ENCODE data around the gene C2orf74.

Gene C2orf74

DNA sequence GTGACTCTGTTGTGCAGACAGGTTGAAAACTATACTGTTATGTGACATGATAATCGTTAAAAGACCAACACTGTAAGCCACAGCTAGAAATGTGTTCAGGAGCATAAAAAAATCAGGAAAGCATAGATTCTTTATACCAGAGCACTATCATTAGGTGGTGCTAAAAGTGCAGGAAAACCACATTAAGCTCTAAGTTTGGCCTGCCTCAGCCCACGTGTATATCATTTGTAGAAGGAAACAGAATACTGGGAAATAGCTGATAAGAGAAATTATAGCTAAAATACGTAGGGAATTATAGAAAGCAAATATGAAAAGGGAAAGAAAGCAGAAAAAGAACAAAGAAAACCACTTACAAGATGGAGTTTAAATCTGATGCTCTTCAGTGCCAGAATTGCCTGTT lies 26.5 kb upstream of the C2orf74 start:
- WGBS, 2 donors (ENCODE audit: extremely low coverage in 2 of 2, insufficient read length in 2 of 2, insufficient replicate concordance in 1 of 2): no CpG with 5 or more reads among the region's 3 CpGs

GRCh38 chr2:61138859-61139258 lies 23.1 kb upstream of the C2orf74 start:
- H4K91ac ChIP-seq (ENCODE audit: low read depth, low read length, poor library complexity): no peak overlapping the region
- no peak overlapping the region for H2BK15ac ChIP-seq (ENCODE audit: low read length)
- H3K27ac ChIP-seq (replicated peaks; ENCODE audit: low read length): no peak overlapping the region
- H3K9ac ChIP-seq (ENCODE audit: low read depth, low read length, poor library complexity): no peak overlapping the region
- WGBS, 2 donors (ENCODE audit: extremely low coverage in 2 of 2, insufficient read length in 2 of 2, insufficient replicate concordance in 1 of 2): no CpG with 5 or more reads among the region's 4 CpGs
- no peak overlapping the region for H4K8ac ChIP-seq (ENCODE audit: low read depth, low read length)
- no peak overlapping the region for H2BK12ac ChIP-seq (ENCODE audit: low read length)
- no peak overlapping the region for H3K23ac ChIP-seq (ENCODE audit: low read depth, low read length, poor library complexity)
- H2BK120ac ChIP-seq (ENCODE audit: low read depth, low read length): no peak overlapping the region
- no peak overlapping the region for H3K4me2 ChIP-seq (ENCODE audit: insufficient read depth, low read length, poor library complexity, severe bottlenecking)
- H3K14ac ChIP-seq (ENCODE audit: low read length): no peak overlapping the region
- H3K4me3 ChIP-seq (ENCODE audit: low read length in 2 of 2): no peak overlapping the region
- H2AFZ ChIP-seq (ENCODE audit: low read length): no peak overlapping the region
- no peak overlapping the region for H3K4ac ChIP-seq (ENCODE audit: low read length)
- no peak overlapping the region for H2AK5ac ChIP-seq (ENCODE audit: low read depth, low read length)
- H3K9me3 ChIP-seq (replicated peaks in 1 of 2; ENCODE audit: control insufficient read depth in 2 of 2, insufficient read depth in 1 of 2, low read depth in 1 of 2, low read length in 2 of 2): no peaks in the 10 kb centered on the region
- H3K36me3 ChIP-seq (replicated peaks in 1 of 2; ENCODE audit: control insufficient read depth in 2 of 2, insufficient read depth in 2 of 2, low read length in 2 of 2): peaks cover 0 to 3% of the 10 kb centered on the region in 2 donors
- H3K27me3 ChIP-seq (ENCODE audit: control insufficient read depth in 3 of 3, insufficient read depth in 3 of 3, low read depth in 1 of 3, low read length in 3 of 3): no peaks in the 10 kb centered on the region
- H3K4me1 ChIP-seq (ENCODE audit: control insufficient read depth in 2 of 2, insufficient read depth in 1 of 2, low read depth in 1 of 2, low read length in 2 of 2): no peaks in the 10 kb centered on the region
- no peak overlapping the region for H2BK5ac ChIP-seq (ENCODE audit: low read length)
- no peak for DNase-seq (ENCODE audit: low spot score)
- H3K18ac ChIP-seq (ENCODE audit: low read length): no peak overlapping the region
- H3K79me1 ChIP-seq (ENCODE audit: low read depth, low read length): no peaks in the 10 kb centered on the region

More for the DNA sequence above, 26.5 kb upstream of the C2orf74 start:
- Histone ChIP-seq H3K4me2 (ENCODE audit: insufficient read depth, low read length, poor library complexity, severe bottlenecking) (no peak overlapping the region), H3K14ac (ENCODE audit: low read length) (no peak overlapping the region), H3K27me3 (ENCODE audit: control insufficient read depth in 3 of 3, insufficient read depth in 3 of 3, low read depth in 1 of 3, low read length in 3 of 3) (no peaks in the 10 kb centered on the region), H2BK120ac (ENCODE audit: low read depth, low read length) (no peak overlapping the region), H3K23ac (ENCODE audit: low read depth, low read length, poor library complexity) (no peak overlapping the region), H2AFZ (ENCODE audit: low read length) (no peak overlapping the region), H3K18ac (ENCODE audit: low read length) (no peak overlapping the region), H3K9ac (ENCODE audit: low read depth, low read length, poor library complexity) (no peak overlapping the region), H2AK5ac (ENCODE audit: low read depth, low read length) (no peak overlapping the region), H4K8ac (ENCODE audit: low read depth, low read length) (no peak overlapping the region), H3K4me1 (ENCODE audit: control insufficient read depth in 2 of 2, insufficient read depth in 1 of 2, low read depth in 1 of 2, low read length in 2 of 2) (no peaks in the 10 kb centered on the region), H3K79me1 (ENCODE audit: low read depth, low read length) (no peaks in the 10 kb centered on the region), H3K4me3 (ENCODE audit: low read length in 2 of 2) (no peak overlapping the region), H2BK15ac (ENCODE audit: low read length) (no peak overlapping the region), H4K91ac (ENCODE audit: low read depth, low read length, poor library complexity) (no peak overlapping the region), H3K4ac (ENCODE audit: low read length) (no peak overlapping the region), H2BK12ac (ENCODE audit: low read length) (no peak overlapping the region), H3K27ac (replicated peaks; ENCODE audit: low read length) (no peak overlapping the region), H3K9me3 (replicated peaks in 1 of 2; ENCODE audit: control insufficient read depth in 2 of 2, insufficient read depth in 1 of 2, low read depth in 1 of 2, low read length in 2 of 2) (no peaks in the 10 kb centered on the region), H2BK5ac (ENCODE audit: low read length) (no peak overlapping the region), H3K36me3 (replicated peaks in 1 of 2; ENCODE audit: control insufficient read depth in 2 of 2, insufficient read depth in 2 of 2, low read length in 2 of 2) (no peaks in the 10 kb centered on the region)
- DNase-seq (ENCODE audit: low spot score): no peak

GRCh38 chr2:61141151-61141550 lies 20.8 kb upstream of the C2orf74 start:
- H2BK12ac ChIP-seq (ENCODE audit: low read length): no peak overlapping the region
- no peaks in the 10 kb centered on the region for H3K79me1 ChIP-seq (ENCODE audit: low read depth, low read length)

DNA sequence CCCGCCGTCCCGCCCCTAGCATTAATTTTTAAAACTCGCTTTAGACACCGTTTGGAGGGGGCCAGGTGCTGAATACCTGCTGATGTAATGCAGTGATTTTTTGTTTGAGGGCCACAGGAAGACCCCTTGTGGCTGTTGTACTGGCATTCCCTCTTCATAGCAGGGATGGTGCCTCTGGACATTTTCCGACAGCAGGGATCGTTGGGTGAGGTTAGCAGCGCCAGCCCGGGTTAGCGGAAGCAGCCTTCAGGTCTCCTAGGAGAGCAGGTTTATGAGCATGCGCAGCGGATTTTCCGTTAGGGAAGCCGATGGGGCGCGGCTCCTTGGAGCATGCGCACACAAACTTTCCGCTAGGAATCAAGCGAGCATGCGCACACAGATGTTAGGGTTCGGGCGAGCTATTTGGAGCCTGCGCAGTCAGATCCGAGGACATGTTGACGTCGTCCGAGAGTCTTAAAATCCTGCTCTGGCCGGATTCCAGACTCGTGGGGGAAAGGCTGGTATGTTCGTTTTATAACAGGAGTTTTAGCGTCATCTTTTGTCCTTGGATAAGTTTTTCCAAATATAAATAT lies 17.2 kb upstream of the C2orf74 start:
- H3K36me3 ChIP-seq (replicated peaks in 1 of 2; ENCODE audit: control insufficient read depth in 2 of 2, insufficient read depth in 2 of 2, low read length in 2 of 2): peaks cover 3 to 14% of the 10 kb centered on the region in 2 donors
- H3K79me1 ChIP-seq (ENCODE audit: low read depth, low read length): no peaks in the 10 kb centered on the region
- H3K27me3 ChIP-seq (ENCODE audit: control insufficient read depth in 3 of 3, insufficient read depth in 3 of 3, low read depth in 1 of 3, low read length in 3 of 3): no peaks in the 10 kb centered on the region
- H3K4me1 ChIP-seq (ENCODE audit: control insufficient read depth in 2 of 2, insufficient read depth in 1 of 2, low read depth in 1 of 2, low read length in 2 of 2): no peaks in the 10 kb centered on the region
- H2BK12ac ChIP-seq (ENCODE audit: low read length): no peak overlapping the region
- no peak overlapping the region for H2AK5ac ChIP-seq (ENCODE audit: low read depth, low read length)
- H2BK5ac ChIP-seq (ENCODE audit: low read length): no peak overlapping the region
- H4K91ac ChIP-seq (ENCODE audit: low read depth, low read length, poor library complexity): no peak overlapping the region
- H3K27ac ChIP-seq (replicated peaks; ENCODE audit: low read length): peak overlapping the region; percentile 56
- H3K14ac ChIP-seq (ENCODE audit: low read length): no peak overlapping the region
- peak overlapping the region; percentile 67 to 81 for H3K4me3 ChIP-seq (ENCODE audit: low read length in 2 of 2)
- H4K8ac ChIP-seq (ENCODE audit: low read depth, low read length): no peak overlapping the region
- H3K4ac ChIP-seq (ENCODE audit: low read length): no peak overlapping the region
- no CpG with 5 or more reads among the region's 31 CpGs for WGBS, 2 donors (ENCODE audit: extremely low coverage in 2 of 2, insufficient read length in 2 of 2, insufficient replicate concordance in 1 of 2)
- peak overlapping the region; percentile 7 for H3K9ac ChIP-seq (ENCODE audit: low read depth, low read length, poor library complexity)
- DNase-seq (ENCODE audit: low spot score): peak; percentile 97
- H3K9me3 ChIP-seq (replicated peaks in 1 of 2; ENCODE audit: control insufficient read depth in 2 of 2, insufficient read depth in 1 of 2, low read depth in 1 of 2, low read length in 2 of 2): peaks cover 0 to 13% of the 10 kb centered on the region in 2 donors
- H3K23ac ChIP-seq (ENCODE audit: low read depth, low read length, poor library complexity): peak overlapping the region; percentile 8
- H2BK120ac ChIP-seq (ENCODE audit: low read depth, low read length): no peak overlapping the region
- peak overlapping the region; percentile 84 for H2AFZ ChIP-seq (ENCODE audit: low read length)
- peak overlapping the region; percentile 34 for H3K4me2 ChIP-seq (ENCODE audit: insufficient read depth, low read length, poor library complexity, severe bottlenecking)
- peak overlapping the region; percentile 38 for H3K18ac ChIP-seq (ENCODE audit: low read length)
- no peak overlapping the region for H2BK15ac ChIP-seq (ENCODE audit: low read length)

More at GRCh38 chr2:61141151-61141550, 20.8 kb upstream of the C2orf74 start:
- Histone ChIP-seq H4K8ac (ENCODE audit: low read depth, low read length) (no peak overlapping the region), H2BK120ac (ENCODE audit: low read depth, low read length) (no peak overlapping the region), H3K36me3 (replicated peaks in 1 of 2; ENCODE audit: control insufficient read depth in 2 of 2, insufficient read depth in 2 of 2, low read length in 2 of 2) (peaks cover 0 to 3% of the 10 kb centered on the region in 2 donors), H4K91ac (ENCODE audit: low read depth, low read length, poor library complexity) (no peak overlapping the region), H3K9ac (ENCODE audit: low read depth, low read length, poor library complexity) (no peak overlapping the region), H3K4me3 (ENCODE audit: low read length in 2 of 2) (no peak overlapping the region), H2BK5ac (ENCODE audit: low read length) (no peak overlapping the region), H3K9me3 (replicated peaks in 1 of 2; ENCODE audit: control insufficient read depth in 2 of 2, insufficient read depth in 1 of 2, low read depth in 1 of 2, low read length in 2 of 2) (peaks cover 0 to 5% of the 10 kb centered on the region in 2 donors), H2AK5ac (ENCODE audit: low read depth, low read length) (no peak overlapping the region), H2BK15ac (ENCODE audit: low read length) (no peak overlapping the region), H3K27ac (replicated peaks; ENCODE audit: low read length) (no peak overlapping the region), H3K27me3 (ENCODE audit: control insufficient read depth in 3 of 3, insufficient read depth in 3 of 3, low read depth in 1 of 3, low read length in 3 of 3) (no peaks in the 10 kb centered on the region), H3K18ac (ENCODE audit: low read length) (no peak overlapping the region), H3K4ac (ENCODE audit: low read length) (no peak overlapping the region), H3K4me2 (ENCODE audit: insufficient read depth, low read length, poor library complexity, severe bottlenecking) (no peak overlapping the region), H2AFZ (ENCODE audit: low read length) (no peak overlapping the region), H3K14ac (ENCODE audit: low read length) (no peak overlapping the region), H3K4me1 (ENCODE audit: control insufficient read depth in 2 of 2, insufficient read depth in 1 of 2, low read depth in 1 of 2, low read length in 2 of 2) (no peaks in the 10 kb centered on the region), H3K23ac (ENCODE audit: low read depth, low read length, poor library complexity) (no peak overlapping the region)
- no peak for DNase-seq (ENCODE audit: low spot score)
- no CpG with 5 or more reads among the region's 1 CpG for WGBS, 2 donors (ENCODE audit: extremely low coverage in 2 of 2, insufficient read length in 2 of 2, insufficient replicate concordance in 1 of 2)

Measured in neuronal stem cell (in vitro differentiated cells).